ENCODE data around the gene FAM151A.

Gene FAM151A

GRCh38 chr1:54650417-54650816 lies 27.1 kb upstream of the FAM151A start:
- H3K4me1 ChIP-seq (ENCODE audit: control insufficient read depth, insufficient read depth, low read depth, low read length), result peaks cover 10% of the 10 kb centered on the region
- H3K4me3 ChIP-seq (ENCODE audit: insufficient read depth in 1 of 2, low read depth in 1 of 2, low read length in 2 of 2), result no peak overlapping the region
- H2BK12ac ChIP-seq (ENCODE audit: low read length in 2 of 2), result no peak overlapping the region
- 78% methylated on average over 3 of the region's 3 CpGs for WGBS
- no peak overlapping the region for H2BK15ac ChIP-seq (ENCODE audit: low read depth, poor library complexity, severe bottlenecking)
- no peak overlapping the region for H4K8ac ChIP-seq (ENCODE audit: low read length)
- H3K79me1 ChIP-seq (replicated peaks; ENCODE audit: low read length, poor library complexity, severe bottlenecking), result no peaks in the 10 kb centered on the region
- peaks cover 28 to 29% of the 10 kb centered on the region in 2 experiments for H3K27me3 ChIP-seq (ENCODE audit: control insufficient read depth in 1 of 2, insufficient read depth in 1 of 2, low read length in 2 of 2)
- H2BK5ac ChIP-seq (ENCODE audit: low read depth, low read length, poor library complexity, severe bottlenecking), result no peak overlapping the region
- no peak overlapping the region for H3K4ac ChIP-seq (ENCODE audit: low read depth in 1 of 2, low read length in 2 of 2)
- no peak overlapping the region for H3K9ac ChIP-seq (ENCODE audit: low read length)
- H2BK120ac ChIP-seq (ENCODE audit: low read depth, low read length), result no peak overlapping the region
- no peak overlapping the region for H3K23ac ChIP-seq (ENCODE audit: low read length in 2 of 2)
- H4K91ac ChIP-seq (ENCODE audit: low read length), result no peak overlapping the region
- no peak overlapping the region for H3K18ac ChIP-seq (ENCODE audit: low read depth in 1 of 2, low read length in 2 of 2)
- H3K36me3 ChIP-seq (ENCODE audit: control insufficient read depth in 1 of 2, insufficient read depth in 2 of 2, low read depth in 1 of 2, low read length in 2 of 2), result no peaks in the 10 kb centered on the region
- no peak for DNase-seq
- H3K14ac ChIP-seq (ENCODE audit: low read length in 2 of 2), result no peak overlapping the region
- H3K9me3 ChIP-seq (ENCODE audit: control insufficient read depth, low read length), result no peaks in the 10 kb centered on the region
- H3K27ac ChIP-seq (ENCODE audit: low read length, poor library complexity, severe bottlenecking), result no peak overlapping the region
- H3K4me2 ChIP-seq (ENCODE audit: low read length, poor library complexity, severe bottlenecking), result no peak overlapping the region
- no peak overlapping the region for H2AFZ ChIP-seq (ENCODE audit: low read depth, low read length)
- no peak overlapping the region for H2AK5ac ChIP-seq (ENCODE audit: low read length, severe bottlenecking)

- no peak overlapping the region for H2BK15ac ChIP-seq (ENCODE audit: low read depth, poor library complexity, severe bottlenecking)
- no peaks in the 10 kb centered on the region for H3K9me3 ChIP-seq (ENCODE audit: control insufficient read depth, low read length)
- H2BK5ac ChIP-seq (ENCODE audit: low read depth, low read length, poor library complexity, severe bottlenecking), result no peak overlapping the region
- no peaks in the 10 kb centered on the region for H3K36me3 ChIP-seq (ENCODE audit: control insufficient read depth in 1 of 2, insufficient read depth in 2 of 2, low read depth in 1 of 2, low read length in 2 of 2)
- H3K23ac ChIP-seq (ENCODE audit: low read length in 2 of 2), result no peak overlapping the region
- no peak overlapping the region for H3K4me2 ChIP-seq (ENCODE audit: low read length, poor library complexity, severe bottlenecking)
- H2BK120ac ChIP-seq (ENCODE audit: low read depth, low read length), result no peak overlapping the region
- H3K27me3 ChIP-seq (ENCODE audit: control insufficient read depth in 1 of 2, insufficient read depth in 1 of 2, low read length in 2 of 2), result peaks cover 28 to 29% of the 10 kb centered on the region in 2 experiments
- no peak overlapping the region for H3K27ac ChIP-seq (ENCODE audit: low read length, poor library complexity, severe bottlenecking)
- no peak overlapping the region for H3K9ac ChIP-seq (ENCODE audit: low read length)
- no peak overlapping the region for H4K8ac ChIP-seq (ENCODE audit: low read length)
- H2AFZ ChIP-seq (ENCODE audit: low read depth, low read length), result no peak overlapping the region
- no peaks in the 10 kb centered on the region for H3K79me1 ChIP-seq (replicated peaks; ENCODE audit: low read length, poor library complexity, severe bottlenecking)
- peaks cover 10% of the 10 kb centered on the region for H3K4me1 ChIP-seq (ENCODE audit: control insufficient read depth, insufficient read depth, low read depth, low read length)
- no peak overlapping the region for H2AK5ac ChIP-seq (ENCODE audit: low read length, severe bottlenecking)
- no peak overlapping the region for H4K91ac ChIP-seq (ENCODE audit: low read length)
- no peak overlapping the region for H3K14ac ChIP-seq (ENCODE audit: low read length in 2 of 2)
- WGBS, result 83% methylated on average over 1 of the region's 1 CpG
- H2BK12ac ChIP-seq (ENCODE audit: low read length in 2 of 2), result no peak overlapping the region
- H3K4me3 ChIP-seq (ENCODE audit: insufficient read depth in 1 of 2, low read depth in 1 of 2, low read length in 2 of 2), result no peak overlapping the region
- no peak for DNase-seq
- no peak overlapping the region for H3K4ac ChIP-seq (ENCODE audit: low read depth in 1 of 2, low read length in 2 of 2)
- H3K18ac ChIP-seq (ENCODE audit: low read depth in 1 of 2, low read length in 2 of 2), result no peak overlapping the region
Observed at GRCh38 chr1:54649921-54650320, 26.6 kb upstream of the FAM151A start.

GRCh38 chr1:54649130-54649898 lies 26.0 kb upstream of the FAM151A start:
- Histone ChIP-seq H2BK120ac (ENCODE audit: low read depth, low read length) (no peak overlapping the region), H3K4ac (ENCODE audit: low read depth in 1 of 2, low read length in 2 of 2) (no peak overlapping the region), H3K36me3 (ENCODE audit: control insufficient read depth in 1 of 2, insufficient read depth in 2 of 2, low read depth in 1 of 2, low read length in 2 of 2) (no peaks in the 10 kb centered on the region), H3K23ac (ENCODE audit: low read length in 2 of 2) (no peak overlapping the region), H3K79me1 (replicated peaks; ENCODE audit: low read length, poor library complexity, severe bottlenecking) (no peaks in the 10 kb centered on the region), H4K91ac (ENCODE audit: low read length) (no peak overlapping the region), H2BK15ac (ENCODE audit: low read depth, poor library complexity, severe bottlenecking) (no peak overlapping the region), H3K4me2 (ENCODE audit: low read length, poor library complexity, severe bottlenecking) (no peak overlapping the region), H3K14ac (ENCODE audit: low read length in 2 of 2) (no peak overlapping the region), H3K27me3 (ENCODE audit: control insufficient read depth in 1 of 2, insufficient read depth in 1 of 2, low read length in 2 of 2) (peaks cover 28 to 29% of the 10 kb centered on the region in 2 experiments), H3K4me3 (ENCODE audit: insufficient read depth in 1 of 2, low read depth in 1 of 2, low read length in 2 of 2) (no peak overlapping the region), H3K9ac (ENCODE audit: low read length) (no peak overlapping the region), H3K4me1 (ENCODE audit: control insufficient read depth, insufficient read depth, low read depth, low read length) (peaks cover 10% of the 10 kb centered on the region), H2AFZ (ENCODE audit: low read depth, low read length) (no peak overlapping the region), H3K27ac (ENCODE audit: low read length, poor library complexity, severe bottlenecking) (no peak overlapping the region), H2BK12ac (ENCODE audit: low read length in 2 of 2) (no peak overlapping the region), H2BK5ac (ENCODE audit: low read depth, low read length, poor library complexity, severe bottlenecking) (no peak overlapping the region), H4K8ac (ENCODE audit: low read length) (no peak overlapping the region), H3K9me3 (ENCODE audit: control insufficient read depth, low read length) (peaks cover 3% of the 10 kb centered on the region), H2AK5ac (ENCODE audit: low read length, severe bottlenecking) (no peak overlapping the region), H3K18ac (ENCODE audit: low read depth in 1 of 2, low read length in 2 of 2) (no peak overlapping the region)
- DNase-seq, result no peak
- WGBS, result 42% methylated on average over 5 of the region's 5 CpGs

GRCh38 chr1:54645806-54646676 lies 22.7 kb upstream of the FAM151A start:
- H3K4me1 ChIP-seq (ENCODE audit: control insufficient read depth, insufficient read depth, low read depth, low read length), result peaks cover 7% of the 10 kb centered on the region
- H3K4me3 ChIP-seq (ENCODE audit: insufficient read depth in 1 of 2, low read depth in 1 of 2, low read length in 2 of 2), result no peak overlapping the region
- H3K36me3 ChIP-seq (ENCODE audit: control insufficient read depth in 1 of 2, insufficient read depth in 2 of 2, low read depth in 1 of 2, low read length in 2 of 2), result no peaks in the 10 kb centered on the region
- no peak overlapping the region for H4K8ac ChIP-seq (ENCODE audit: low read length)
- no peak overlapping the region for H3K4ac ChIP-seq (ENCODE audit: low read depth in 1 of 2, low read length in 2 of 2)
- H3K27ac ChIP-seq (ENCODE audit: low read length, poor library complexity, severe bottlenecking), result no peak overlapping the region
- H3K18ac ChIP-seq (ENCODE audit: low read depth in 1 of 2, low read length in 2 of 2), result no peak overlapping the region
- H2BK5ac ChIP-seq (ENCODE audit: low read depth, low read length, poor library complexity, severe bottlenecking), result no peak overlapping the region
- DNase-seq, result no peak
- H2AFZ ChIP-seq (ENCODE audit: low read depth, low read length), result no peak overlapping the region
- no peak overlapping the region for H2BK15ac ChIP-seq (ENCODE audit: low read depth, poor library complexity, severe bottlenecking)
- H4K91ac ChIP-seq (ENCODE audit: low read length), result no peak overlapping the region
- H3K4me2 ChIP-seq (ENCODE audit: low read length, poor library complexity, severe bottlenecking), result no peak overlapping the region
- H2BK120ac ChIP-seq (ENCODE audit: low read depth, low read length), result no peak overlapping the region
- no peak overlapping the region for H3K14ac ChIP-seq (ENCODE audit: low read length in 2 of 2)
- H3K9ac ChIP-seq (ENCODE audit: low read length), result no peak overlapping the region
- no peak overlapping the region for H2AK5ac ChIP-seq (ENCODE audit: low read length, severe bottlenecking)
- WGBS, result 96% methylated on average over 7 of the region's 7 CpGs
- H3K27me3 ChIP-seq (ENCODE audit: control insufficient read depth in 1 of 2, insufficient read depth in 1 of 2, low read length in 2 of 2), result peaks cover 20 to 26% of the 10 kb centered on the region in 2 experiments
- H3K9me3 ChIP-seq (ENCODE audit: control insufficient read depth, low read length), result peaks cover 28% of the 10 kb centered on the region
- no peak overlapping the region for H2BK12ac ChIP-seq (ENCODE audit: low read length in 2 of 2)
- no peak overlapping the region for H3K23ac ChIP-seq (ENCODE audit: low read length in 2 of 2)
- H3K79me1 ChIP-seq (replicated peaks; ENCODE audit: low read length, poor library complexity, severe bottlenecking), result no peaks in the 10 kb centered on the region
